GM23338 (cell line): ENCODE measurements around the gene TMEM247.

Experiments used
- EZH2 ChIP-seq: fragments of 200-600 bp; sonication (generic); IDR thresholded peaks from one replicate; pipeline ENCODE4 v1.8.0; 2017; ENCODE audit warnings: antibody characterized with exemption, mild to moderate bottlenecking, low read depth; ENCODE audit not compliant: unreplicated experiment
- EZH2phosphoT487 ChIP-seq: fragments of 200-600 bp; sonication (generic); IDR thresholded peaks from one replicate; pipeline ENCODE4 v1.8.1; 2018; ENCODE audit warnings: antibody characterized with exemption; ENCODE audit not compliant: unreplicated experiment
- JUNB ChIP-seq: IDR thresholded peaks from one replicate; pipeline ENCODE4 v1.6.1; 2016; ENCODE audit warnings: antibody characterized with exemption; ENCODE audit not compliant: unreplicated experiment
- POLR2AphosphoS5 ChIP-seq: IDR thresholded peaks from 2 replicates; pipeline ENCODE4 v1.6.1; 2016; ENCODE audit warnings: antibody characterized with exemption, low read depth
- STAT1 ChIP-seq: IDR thresholded peaks from one replicate; pipeline ENCODE4 v1.6.1; 2016; ENCODE audit warnings: antibody characterized with exemption; ENCODE audit not compliant: unreplicated experiment
- TF ChIP-seq, protein P1 (sequence below), 2 experiments: fragments of 200-600 bp in 1 of 2; sonication (generic) in 1 of 2; conservative IDR thresholded peaks; 2 replicates each; pipeline versions ENCODE4 v1.5.1 to v1.6.1; 2016 to 2017; ENCODE audit warnings: antibody characterized with exemption in 2 of 2, low read depth in 2 of 2, mild to moderate bottlenecking in 2 of 2, moderate library complexity in 1 of 2

DNA sequence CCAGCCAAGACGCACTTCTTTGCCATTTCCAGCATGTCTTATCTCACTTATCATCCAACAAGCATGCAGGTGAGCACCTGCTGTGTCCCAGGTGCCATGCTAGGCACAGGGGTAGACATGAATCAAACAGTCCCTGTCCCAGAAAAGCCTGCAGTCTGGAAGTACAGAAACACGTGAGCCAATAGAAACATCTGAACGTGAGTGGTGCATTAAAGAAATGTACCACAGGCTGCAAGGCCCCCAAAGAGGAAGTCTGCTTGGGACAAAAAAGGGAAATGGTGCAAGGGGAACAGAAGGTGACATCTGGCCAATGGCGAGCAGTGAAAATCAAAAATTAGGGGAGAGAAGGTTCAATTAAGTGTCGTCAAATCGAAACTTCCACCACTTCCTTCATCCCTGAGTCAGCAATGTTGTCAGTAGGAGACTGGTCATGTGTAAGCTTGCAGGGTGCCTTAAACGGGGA, 17.6 kb upstream of the TMEM247 start:
- TF ChIP-seq, protein P1, sequence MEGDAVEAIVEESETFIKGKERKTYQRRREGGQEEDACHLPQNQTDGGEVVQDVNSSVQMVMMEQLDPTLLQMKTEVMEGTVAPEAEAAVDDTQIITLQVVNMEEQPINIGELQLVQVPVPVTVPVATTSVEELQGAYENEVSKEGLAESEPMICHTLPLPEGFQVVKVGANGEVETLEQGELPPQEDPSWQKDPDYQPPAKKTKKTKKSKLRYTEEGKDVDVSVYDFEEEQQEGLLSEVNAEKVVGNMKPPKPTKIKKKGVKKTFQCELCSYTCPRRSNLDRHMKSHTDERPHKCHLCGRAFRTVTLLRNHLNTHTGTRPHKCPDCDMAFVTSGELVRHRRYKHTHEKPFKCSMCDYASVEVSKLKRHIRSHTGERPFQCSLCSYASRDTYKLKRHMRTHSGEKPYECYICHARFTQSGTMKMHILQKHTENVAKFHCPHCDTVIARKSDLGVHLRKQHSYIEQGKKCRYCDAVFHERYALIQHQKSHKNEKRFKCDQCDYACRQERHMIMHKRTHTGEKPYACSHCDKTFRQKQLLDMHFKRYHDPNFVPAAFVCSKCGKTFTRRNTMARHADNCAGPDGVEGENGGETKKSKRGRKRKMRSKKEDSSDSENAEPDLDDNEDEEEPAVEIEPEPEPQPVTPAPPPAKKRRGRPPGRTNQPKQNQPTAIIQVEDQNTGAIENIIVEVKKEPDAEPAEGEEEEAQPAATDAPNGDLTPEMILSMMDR (conservative IDR thresholded peaks at IDR 0.05; ENCODE audit: low read depth in 2 of 2), result no peak
- TF ChIP-seq POLR2AphosphoS5 (no peak), STAT1 (no peak), JUNB (no peak), EZH2phosphoT487 (no peak), EZH2 (no peak)
